Measurements from ENCODE around the gene ALDH8A1.
"Not testable (repeated sequence)": the region's sequence is repeated elsewhere in the genome, so short reads cannot be mapped to it uniquely, and the experiment has no call there.

ALDH8A1 gene

GRCh38 chr6:134908906-134909516 is 40.9 kb downstream of the ALDH8A1 start:
- DNase-seq: no peak

GRCh38 chr6:134904731-134905130 is 45.2 kb downstream of the ALDH8A1 start:
- not testable (repeated sequence) for DNase-seq

GRCh38 chr6:134903448-134903847 is 46.5 kb downstream of the ALDH8A1 start:
- DNase-seq: no peak

- DNase-seq: no peak
Measured at GRCh38 chr6:134902936-134903335, 47.0 kb downstream of the ALDH8A1 start.

- DNase-seq: no peak
Measured at GRCh38 chr6:134902074-134902861, 47.6 kb downstream of the ALDH8A1 start.

- no peak for DNase-seq
Measured at GRCh38 chr6:134898575-134898974, 51.3 kb downstream of the ALDH8A1 start.

GRCh38 chr6:134898166-134898565 is 51.7 kb downstream of the ALDH8A1 start:
- DNase-seq: not testable (repeated sequence)

GRCh38 chr6:134896910-134897309 is 53.0 kb downstream of the ALDH8A1 start:
- no peak for DNase-seq

GRCh38 chr6:134894800-134895199 is 55.1 kb downstream of the ALDH8A1 start:
- DNase-seq: no peak

- DNase-seq: no peak
Measured at GRCh38 chr6:134892362-134892761, 57.5 kb downstream of the ALDH8A1 start.

GRCh38 chr6:134891633-134892032 is 58.3 kb downstream of the ALDH8A1 start:
- DNase-seq: no peak

- DNase-seq: no peak
Measured at GRCh38 chr6:134888316-134888715, 61.6 kb downstream of the ALDH8A1 start.

GRCh38 chr6:134884752-134885151 is 65.1 kb downstream of the ALDH8A1 start:
- no peak for DNase-seq

GRCh38 chr6:134883314-134883713 is 66.6 kb downstream of the ALDH8A1 start:
- no peak for DNase-seq

- peak; percentile 49 for DNase-seq
Measured at GRCh38 chr6:134882426-134883038, 67.4 kb downstream of the ALDH8A1 start.

GRCh38 chr6:134880487-134881190 is 69.3 kb downstream of the ALDH8A1 start:
- DNase-seq: no peak

GRCh38 chr6:134878136-134878535 is 71.8 kb downstream of the ALDH8A1 start:
- no peak for DNase-seq

GRCh38 chr6:134875367-134875766 is 74.5 kb downstream of the ALDH8A1 start:
- no peak for DNase-seq

- DNase-seq: peak; percentile 45
Measured at GRCh38 chr6:134873500-134874388, 76.2 kb downstream of the ALDH8A1 start.

GRCh38 chr6:134870677-134871498 is 79.0 kb downstream of the ALDH8A1 start:
- no peak for DNase-seq

GRCh38 chr6:134868812-134869211 is 81.1 kb downstream of the ALDH8A1 start:
- DNase-seq: no peak
